Measurements from ENCODE around the gene GREM1. TPM values are rescaled to one million over a fixed set of nuclear protein-coding genes. Genes with fewer than 3 reads are reported as not detected.
A peak's percentile ranks its signal among the peaks of the same experiment; 100 is the strongest.

GREM1 gene
- total RNA-seq, result under 1 TPM; 0.30 to 0.42 (median 0.41) TPM

DNA sequence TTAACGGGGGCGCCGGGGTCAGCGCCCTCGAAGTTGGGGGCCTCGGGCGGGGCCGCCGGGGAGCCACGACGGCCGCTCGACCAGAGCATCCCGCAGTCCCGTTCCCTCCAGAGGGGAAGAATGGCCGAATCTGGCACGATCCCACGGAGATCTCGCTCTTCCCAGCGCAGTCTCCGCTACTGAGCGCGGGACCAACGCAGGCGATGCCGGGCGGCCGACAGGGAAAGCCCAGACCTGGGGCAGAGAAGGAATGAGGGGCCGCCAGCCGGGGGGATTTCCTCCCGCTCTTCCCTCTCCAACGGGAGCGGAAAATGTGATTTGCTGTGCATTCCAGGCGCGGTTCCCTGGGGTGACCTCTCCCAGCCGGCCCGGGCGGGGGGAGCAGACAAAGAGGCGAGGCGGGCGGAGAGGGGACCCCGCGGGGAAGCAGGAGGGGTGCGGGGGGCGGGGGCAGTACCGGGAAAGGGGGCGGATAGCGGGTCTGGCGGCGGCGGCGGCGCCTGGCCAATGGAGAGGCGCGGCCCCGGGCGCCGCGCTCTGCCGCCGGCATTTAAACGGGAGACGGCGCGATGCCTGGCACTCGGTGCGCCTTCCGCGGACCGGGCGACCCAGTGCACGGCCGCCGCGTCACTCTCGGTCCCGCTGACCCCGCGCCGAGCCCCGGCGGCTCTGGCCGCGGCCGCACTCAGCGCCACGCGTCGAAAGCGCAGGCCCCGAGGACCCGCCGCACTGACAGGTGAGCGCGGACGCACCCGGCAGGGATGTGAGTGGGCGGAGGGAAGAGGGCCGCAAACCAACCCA lies at the start of gene GREM1:
Gene GREM1, plus strand, starts transcription at position 579 of the 801 bp plus-strand sequence. CDS start 12,687 bp downstream, outside the sequence.
- Mint-ChIP-seq H3K4me1 (ENCODE audit: low read depth) (peaks cover 14% of the 10 kb centered on the region), H3K36me3 (ENCODE audit: insufficient read depth) (no peaks in the 10 kb centered on the region), H3K9me3 (no peaks in the 10 kb centered on the region), H3K27me3 (ENCODE audit: low read depth) (peaks cover 55% of the 10 kb centered on the region), H3K4me3 (no peak within 1 kb of the TSS)
- DNase-seq, result no peak
- no peak for ATAC-seq

DNA sequence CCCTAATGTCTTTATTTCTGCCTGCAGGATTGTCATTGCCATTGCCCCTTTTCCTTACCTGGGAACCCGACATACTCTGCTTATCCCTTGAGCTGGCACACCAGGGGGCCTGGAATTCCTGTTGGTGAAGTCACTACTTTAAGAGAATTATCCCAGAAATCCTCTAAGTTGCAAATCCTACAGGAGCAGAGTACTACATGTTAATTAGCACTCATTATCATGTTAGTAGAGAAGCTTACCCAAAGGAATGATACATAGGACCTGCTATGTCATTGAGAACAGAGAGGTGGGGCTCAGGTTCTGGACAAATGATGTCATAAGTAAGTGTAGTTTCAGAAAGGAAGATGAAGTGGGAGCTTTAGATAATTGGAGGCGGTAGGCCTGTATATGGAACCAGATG lies 48.9 kb upstream of the GREM1 start:
- no peak for DNase-seq
- no peaks in the 10 kb centered on the region for H3K9me3 Mint-ChIP-seq
- H3K27me3 Mint-ChIP-seq (ENCODE audit: low read depth), result no peaks in the 10 kb centered on the region

DNA sequence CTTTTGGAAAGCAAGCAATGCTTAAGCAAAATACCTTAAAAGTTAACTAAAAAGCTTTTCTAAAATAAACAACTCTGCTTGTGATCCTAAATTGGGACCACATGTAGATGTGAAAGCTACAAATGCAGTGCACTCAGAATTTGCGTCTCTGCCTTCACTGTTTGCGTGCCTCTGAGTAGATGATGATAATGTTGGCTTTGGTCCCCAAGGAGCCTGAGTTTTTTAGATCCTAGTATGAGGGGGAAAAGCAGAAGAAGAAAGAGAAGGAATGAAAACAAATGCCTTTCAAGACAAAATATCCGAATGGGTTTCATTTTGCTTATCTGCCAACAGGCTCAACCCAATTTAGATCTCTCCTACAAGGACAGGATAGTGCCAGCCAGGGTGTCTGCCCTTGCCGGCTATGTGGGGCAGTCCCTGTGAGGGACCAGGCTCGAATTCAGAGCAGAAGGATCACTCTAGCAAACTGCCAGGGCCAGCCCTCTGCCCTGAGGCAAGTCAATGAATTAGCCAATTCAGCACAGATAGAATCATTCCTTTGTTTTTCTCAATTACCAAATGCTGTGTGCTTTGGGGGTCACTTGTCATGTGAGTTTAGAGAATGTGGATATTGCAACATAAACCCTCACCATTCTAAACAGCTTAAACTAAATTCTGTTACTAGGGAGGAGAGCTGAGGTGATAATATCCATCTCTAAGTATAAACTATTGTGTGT lies 47.8 kb upstream of the GREM1 start:
- no peak for ATAC-seq
- H3K36me3 Mint-ChIP-seq (ENCODE audit: insufficient read depth), result no peaks in the 10 kb centered on the region
- no peak for DNase-seq
- no peaks in the 10 kb centered on the region for H3K27me3 Mint-ChIP-seq (ENCODE audit: low read depth)
- H3K4me3 Mint-ChIP-seq, result no peak overlapping the region
- no peaks in the 10 kb centered on the region for H3K9me3 Mint-ChIP-seq
- no peaks in the 10 kb centered on the region for H3K4me1 Mint-ChIP-seq (ENCODE audit: low read depth)

More for the DNA sequence above, 48.9 kb upstream of the GREM1 start:
- Mint-ChIP-seq H3K4me3 (no peak overlapping the region), H3K4me1 (ENCODE audit: low read depth) (no peaks in the 10 kb centered on the region), H3K36me3 (ENCODE audit: insufficient read depth) (no peaks in the 10 kb centered on the region)
- no peak for ATAC-seq

DNA sequence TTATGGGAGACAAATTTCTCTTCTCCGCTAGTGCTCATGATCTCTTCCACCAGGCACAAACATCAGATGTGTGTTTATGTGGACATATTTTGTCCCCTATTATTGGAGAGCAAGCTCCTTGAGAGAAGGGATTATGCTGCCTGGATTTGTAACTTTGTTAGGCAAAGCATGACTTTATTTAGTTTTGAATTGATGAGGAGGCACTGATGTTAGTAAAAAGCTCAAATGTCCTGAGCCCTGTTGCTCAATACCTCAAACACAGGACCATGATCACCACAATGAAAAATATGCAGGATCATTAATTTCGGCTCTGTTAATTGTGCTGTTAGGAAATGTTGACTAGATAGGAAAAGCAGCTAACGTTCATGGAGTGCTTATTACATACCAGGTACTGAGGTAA lies 47.2 kb upstream of the GREM1 start:
- no peak overlapping the region for H3K4me3 Mint-ChIP-seq
- no peak for ATAC-seq
- H3K36me3 Mint-ChIP-seq (ENCODE audit: insufficient read depth), result no peaks in the 10 kb centered on the region
- H3K27me3 Mint-ChIP-seq (ENCODE audit: low read depth), result no peaks in the 10 kb centered on the region
- DNase-seq, result no peak
- H3K9me3 Mint-ChIP-seq, result no peaks in the 10 kb centered on the region
- no peaks in the 10 kb centered on the region for H3K4me1 Mint-ChIP-seq (ENCODE audit: low read depth)

DNA sequence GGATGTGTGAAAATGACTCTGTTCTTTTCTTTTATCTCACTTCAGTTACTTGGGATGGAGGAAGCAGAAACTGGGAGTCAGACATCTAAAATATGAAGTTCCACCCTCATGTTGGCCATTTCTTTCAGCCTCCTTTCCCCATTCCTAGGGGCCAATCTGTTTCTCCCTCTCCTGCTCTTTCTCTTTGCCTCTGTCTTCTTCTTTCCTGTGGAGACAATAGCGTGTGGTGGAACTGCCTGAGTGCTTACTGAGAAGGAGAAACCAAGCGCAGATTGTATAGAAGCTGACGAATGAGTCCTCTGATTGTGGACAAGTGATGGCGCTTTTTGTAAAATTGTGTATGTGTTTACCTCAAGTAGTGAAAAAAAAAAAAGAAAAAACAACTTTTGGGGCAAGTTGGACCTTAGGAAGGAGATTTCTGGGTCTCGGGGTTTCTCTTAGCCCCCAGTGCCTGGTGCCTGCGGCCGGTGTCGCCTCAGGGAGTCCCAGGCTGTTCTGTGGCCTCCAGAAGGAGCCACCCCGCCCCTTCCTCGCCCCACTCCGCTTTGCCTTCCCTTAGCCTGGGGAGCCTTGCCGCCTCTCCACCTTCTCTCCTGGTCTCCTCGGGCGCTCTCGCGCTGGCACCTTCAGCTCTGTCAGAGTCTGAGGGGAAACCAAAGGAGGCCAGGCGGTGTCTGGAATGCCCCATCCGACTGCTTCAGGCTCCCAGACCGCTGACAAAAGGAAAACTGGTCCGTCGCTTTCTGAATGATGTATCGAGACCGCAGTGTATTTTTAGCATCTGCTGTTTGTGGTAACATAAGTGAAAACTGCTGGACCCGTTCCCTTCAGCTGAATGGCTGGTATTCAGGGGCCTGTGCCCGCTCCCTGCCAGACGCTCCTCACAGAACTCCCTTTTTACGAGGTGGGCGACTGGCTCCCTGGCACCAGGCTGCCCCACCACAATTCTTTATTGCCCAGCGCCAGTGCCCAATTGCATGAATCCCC lies 46.2 kb upstream of the GREM1 start:
- DNase-seq, result no peak
- Mint-ChIP-seq H3K4me1 (ENCODE audit: low read depth) (no peaks in the 10 kb centered on the region), H3K27me3 (ENCODE audit: low read depth) (no peaks in the 10 kb centered on the region), H3K9me3 (no peaks in the 10 kb centered on the region), H3K4me3 (no peak overlapping the region), H3K36me3 (ENCODE audit: insufficient read depth) (no peaks in the 10 kb centered on the region)
- ATAC-seq, result no peak

DNA sequence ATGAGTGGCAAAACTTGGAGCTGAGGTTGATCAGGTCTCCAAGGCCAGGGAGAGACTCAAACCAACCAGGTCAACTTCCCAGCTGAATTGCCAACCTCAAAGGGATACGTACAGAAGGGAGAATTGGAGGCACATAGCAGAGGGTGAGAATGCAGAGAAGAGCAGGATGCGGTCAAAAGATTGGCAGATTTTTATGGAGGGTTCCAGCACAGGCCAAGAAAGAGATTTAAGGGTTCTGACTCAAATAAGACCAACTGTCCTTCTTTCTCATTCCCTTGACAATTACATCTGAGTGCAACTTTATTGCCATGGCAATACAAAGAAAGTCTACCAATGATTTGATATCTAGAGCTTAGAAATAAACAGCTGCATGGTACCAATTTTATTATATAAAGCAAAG lies 43.1 kb upstream of the GREM1 start:
- Mint-ChIP-seq H3K4me1 (ENCODE audit: low read depth) (no peaks in the 10 kb centered on the region), H3K9me3 (no peaks in the 10 kb centered on the region), H3K4me3 (no peak overlapping the region)

DNA sequence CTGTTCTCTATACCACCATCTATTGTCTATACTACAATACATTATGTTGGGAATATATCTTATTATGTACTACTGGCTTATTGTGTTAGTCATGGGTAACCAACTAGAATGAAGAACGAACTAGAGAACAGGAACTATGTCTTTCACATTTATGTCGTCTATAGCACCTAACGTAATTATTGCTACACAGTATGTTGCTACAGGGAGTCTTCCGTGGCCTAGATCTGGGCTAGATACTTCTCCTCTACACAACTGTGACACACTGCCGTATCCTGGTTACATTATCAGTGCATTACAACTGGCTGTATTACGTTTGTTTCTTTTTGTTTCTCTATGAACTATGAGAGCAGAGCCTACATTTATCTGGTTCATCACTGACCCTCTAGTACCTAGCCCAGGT lies 42.3 kb upstream of the GREM1 start:
- Mint-ChIP-seq H3K9me3 (no peaks in the 10 kb centered on the region), H3K27me3 (ENCODE audit: low read depth) (no peaks in the 10 kb centered on the region), H3K4me3 (no peak overlapping the region), H3K4me1 (ENCODE audit: low read depth) (no peaks in the 10 kb centered on the region), H3K36me3 (ENCODE audit: insufficient read depth) (no peaks in the 10 kb centered on the region)
- DNase-seq (no peak), ATAC-seq (no peak)

More for the DNA sequence above, 43.1 kb upstream of the GREM1 start:
- Mint-ChIP-seq H3K36me3 (ENCODE audit: insufficient read depth) (no peaks in the 10 kb centered on the region), H3K27me3 (ENCODE audit: low read depth) (no peaks in the 10 kb centered on the region)
- ATAC-seq (no peak), DNase-seq (no peak)

DNA sequence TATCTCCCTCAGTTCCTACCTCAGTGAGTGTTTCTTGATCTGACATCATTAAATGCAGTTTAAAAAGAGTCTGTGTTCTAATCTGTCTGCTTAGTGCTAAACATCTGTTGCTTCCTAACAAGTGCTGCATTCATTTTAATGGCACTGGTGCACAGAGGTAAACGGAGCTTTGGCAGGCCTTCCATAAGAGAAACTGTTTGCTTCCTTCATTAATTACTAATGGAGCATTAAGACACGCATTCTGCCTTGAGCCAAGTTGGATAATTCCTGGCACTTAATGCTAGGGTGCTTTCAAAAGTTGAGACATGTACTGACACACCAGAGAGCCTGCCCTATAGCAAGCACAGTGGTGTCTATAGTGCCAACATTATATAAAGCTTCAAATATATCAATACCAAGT lies 41.6 kb upstream of the GREM1 start:
- H3K4me1 Mint-ChIP-seq (ENCODE audit: low read depth), result no peaks in the 10 kb centered on the region
- no peak for DNase-seq
- H3K9me3 Mint-ChIP-seq, result no peaks in the 10 kb centered on the region
- no peak for ATAC-seq
- H3K4me3 Mint-ChIP-seq, result no peak overlapping the region
- H3K27me3 Mint-ChIP-seq (ENCODE audit: low read depth), result no peaks in the 10 kb centered on the region
- no peaks in the 10 kb centered on the region for H3K36me3 Mint-ChIP-seq (ENCODE audit: insufficient read depth)

DNA sequence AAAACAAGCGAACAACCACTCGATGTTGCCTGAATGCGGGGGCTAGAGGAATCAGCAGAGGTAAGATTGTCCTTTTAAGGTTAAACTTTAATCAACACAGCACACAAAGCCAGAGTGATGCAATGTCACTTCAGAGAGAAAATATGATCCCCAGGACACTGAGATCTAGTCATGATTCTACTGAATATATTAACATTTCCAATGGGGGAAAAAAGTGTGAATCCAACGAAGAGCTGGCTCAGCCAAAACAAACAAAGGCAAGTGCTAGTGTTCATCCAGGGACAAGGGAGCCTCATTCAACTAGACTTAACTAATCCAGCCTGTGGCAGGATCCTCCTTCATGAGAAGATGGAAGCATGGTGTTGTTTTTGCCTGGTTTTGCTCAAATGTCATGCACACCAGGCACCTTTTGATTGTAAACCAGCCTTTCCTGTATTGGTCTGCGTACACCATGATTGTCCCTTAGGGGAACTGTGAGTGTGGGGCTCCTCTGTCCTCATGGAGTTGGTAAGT lies 40.5 kb upstream of the GREM1 start:
- no peak overlapping the region for H3K4me3 Mint-ChIP-seq
- H3K4me1 Mint-ChIP-seq (ENCODE audit: low read depth), result no peaks in the 10 kb centered on the region
- DNase-seq (no peak), ATAC-seq (no peak)
- no peaks in the 10 kb centered on the region for H3K36me3 Mint-ChIP-seq (ENCODE audit: insufficient read depth)
- no peaks in the 10 kb centered on the region for H3K9me3 Mint-ChIP-seq
- no peaks in the 10 kb centered on the region for H3K27me3 Mint-ChIP-seq (ENCODE audit: low read depth)

DNA sequence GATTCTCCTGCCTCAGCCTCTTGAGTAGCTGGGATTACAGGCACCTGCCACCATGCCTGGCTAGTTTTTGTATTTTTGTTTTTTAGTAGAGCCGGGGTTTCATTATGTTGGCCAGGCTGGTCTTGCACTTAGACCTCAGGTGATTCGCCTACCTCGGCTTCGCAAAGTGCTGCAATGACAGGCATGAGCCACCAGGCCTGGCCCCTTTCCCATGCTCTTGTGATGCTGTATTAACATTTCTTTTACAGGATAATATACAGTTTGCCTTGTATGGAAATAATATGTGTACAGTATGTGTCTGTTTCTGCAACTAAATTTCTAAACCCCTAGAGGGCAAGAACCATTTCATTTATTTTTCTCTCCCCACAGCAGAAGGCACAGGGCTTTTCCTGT lies 38.5 kb upstream of the GREM1 start:
- DNase-seq, result no peak
- Mint-ChIP-seq H3K27me3 (ENCODE audit: low read depth) (no peaks in the 10 kb centered on the region), H3K9me3 (no peaks in the 10 kb centered on the region), H3K4me1 (ENCODE audit: low read depth) (no peaks in the 10 kb centered on the region), H3K36me3 (ENCODE audit: insufficient read depth) (no peaks in the 10 kb centered on the region), H3K4me3 (no peak overlapping the region)
- ATAC-seq, result no peak

DNA sequence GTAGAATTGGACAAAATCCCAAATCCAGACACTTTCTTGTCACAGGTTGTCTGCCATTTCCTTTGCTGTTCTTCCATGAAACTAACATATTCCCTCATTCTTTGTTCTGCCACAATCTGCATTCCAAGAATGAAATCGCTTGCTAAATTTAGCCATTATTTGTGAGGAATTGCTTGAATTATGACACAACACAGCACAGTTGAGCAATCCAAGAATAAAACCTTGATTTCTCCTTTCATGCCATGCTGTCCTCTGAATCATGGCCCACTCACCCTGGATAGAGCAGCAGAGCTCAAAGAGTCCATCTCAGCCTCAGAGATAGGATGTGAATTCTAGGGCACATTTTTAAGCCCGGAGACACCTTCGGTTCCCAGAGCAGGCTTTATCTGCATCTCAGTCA lies 35.2 kb upstream of the GREM1 start:
- Mint-ChIP-seq H3K36me3 (ENCODE audit: insufficient read depth) (no peaks in the 10 kb centered on the region), H3K4me1 (ENCODE audit: low read depth) (no peaks in the 10 kb centered on the region), H3K9me3 (no peaks in the 10 kb centered on the region), H3K4me3 (no peak overlapping the region), H3K27me3 (ENCODE audit: low read depth) (no peaks in the 10 kb centered on the region)
- no peak for ATAC-seq
- no peak for DNase-seq

DNA sequence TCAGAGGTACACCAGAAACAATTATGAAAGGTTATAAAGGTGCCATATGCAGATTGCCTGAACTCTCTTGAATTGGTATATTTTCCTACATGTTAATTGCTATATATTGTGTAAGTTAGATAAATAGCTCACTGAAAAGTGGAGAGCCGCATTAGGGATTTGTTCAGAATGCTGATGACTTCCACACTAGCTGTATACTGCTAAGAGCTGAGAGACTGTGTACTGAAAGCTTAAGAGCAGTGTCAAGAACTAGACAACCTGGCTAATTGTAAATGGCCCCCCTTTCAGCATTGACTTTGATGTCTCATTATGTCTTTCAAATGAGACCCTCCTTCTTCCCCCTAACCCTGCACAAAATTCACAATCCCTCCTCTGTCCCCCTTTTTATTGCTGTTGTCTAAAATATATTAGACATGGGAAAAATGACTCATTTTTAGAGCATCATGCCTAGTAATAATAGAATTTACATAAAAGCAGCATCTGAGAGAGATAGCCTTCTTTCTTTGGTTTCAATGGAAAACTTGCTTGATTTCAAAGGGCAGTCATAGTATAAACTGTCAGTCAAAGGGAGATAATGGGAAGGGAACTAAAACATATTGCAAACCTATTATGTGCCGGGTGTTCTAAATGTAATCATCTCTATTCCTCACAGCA lies 34.7 kb upstream of the GREM1 start:
- Mint-ChIP-seq H3K4me1 (ENCODE audit: low read depth) (no peaks in the 10 kb centered on the region), H3K36me3 (ENCODE audit: insufficient read depth) (no peaks in the 10 kb centered on the region), H3K27me3 (ENCODE audit: low read depth) (no peaks in the 10 kb centered on the region), H3K9me3 (no peaks in the 10 kb centered on the region), H3K4me3 (no peak overlapping the region)
- no peak for DNase-seq
- no peak for ATAC-seq

DNA sequence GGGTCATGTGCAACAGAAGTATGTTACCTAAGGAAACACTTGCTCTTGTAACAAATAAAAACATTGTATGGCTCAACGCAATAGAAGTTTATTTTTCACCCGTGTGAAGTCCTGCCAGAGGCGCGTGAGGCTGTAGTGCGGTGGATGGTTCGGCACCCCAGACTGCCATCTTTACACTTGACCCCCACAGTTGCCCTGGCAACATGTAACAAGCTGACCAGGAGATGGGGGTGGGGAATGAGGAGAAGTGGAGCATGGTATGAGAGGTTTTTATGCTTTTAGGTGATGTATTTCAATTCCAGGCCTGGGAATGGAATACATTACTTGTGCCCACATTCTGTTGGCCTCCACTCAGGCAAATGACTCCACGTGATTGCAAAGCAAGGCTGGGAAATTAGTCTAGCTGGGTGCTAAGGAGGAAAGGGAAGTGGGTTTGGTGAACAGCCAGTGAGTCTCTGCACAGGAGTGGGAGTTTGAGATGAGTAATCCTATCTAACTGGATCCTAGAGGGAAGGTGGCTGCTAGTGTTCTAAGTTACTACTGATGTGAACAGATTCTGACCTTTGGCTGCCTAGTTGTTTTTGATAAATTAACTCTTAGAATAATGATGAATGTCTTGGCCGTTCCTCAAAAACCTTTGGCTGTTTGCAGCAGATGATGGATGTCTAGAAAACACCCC lies 33.8 kb upstream of the GREM1 start:
- Mint-ChIP-seq H3K4me3 (no peak overlapping the region), H3K36me3 (ENCODE audit: insufficient read depth) (no peaks in the 10 kb centered on the region), H3K4me1 (ENCODE audit: low read depth) (no peaks in the 10 kb centered on the region), H3K9me3 (no peaks in the 10 kb centered on the region), H3K27me3 (ENCODE audit: low read depth) (no peaks in the 10 kb centered on the region)
- ATAC-seq, result peak in 1 of 2 donors; percentile 58
- DNase-seq, result no peak

Data from activated T-cell treated with anti-CD3 and anti-CD28 coated beads, Interleukin-2, amount 50 U/mL, for 4 hours (primary cell).